ENCODE data around the gene CUX1.

CUX1 gene

GRCh38 chr7:101890749-101891523 is 73.5 kb downstream of the CUX1 start:
- TF ChIP-seq REST (IDR thresholded peaks at IDR 0.05; ENCODE audit: insufficient replicate concordance, low read depth), result no peak
- no peak for TF ChIP-seq CTCF (IDR thresholded peaks at IDR 0.05; ENCODE audit: insufficient read depth, low read length)
- no peak for TF ChIP-seq GABPA (IDR thresholded peaks at IDR 0.05; ENCODE audit: low read depth)
- TF ChIP-seq SPI1 (IDR thresholded peaks at IDR 0.05; ENCODE audit: borderline replicate concordance, low read depth), result no peak
- TF ChIP-seq POLR2AphosphoS5 (IDR thresholded peaks at IDR 0.05; ENCODE audit: low read depth), result no peak
- Histone ChIP-seq H3K4me3 (replicated peaks; ENCODE audit: insufficient read depth, low read length) (no peak overlapping the region), H3K27me3 (ENCODE audit: insufficient read depth, poor library complexity, severe bottlenecking) (no peaks in the 10 kb centered on the region), H3K27ac (replicated peaks) (peak overlapping the region; percentile 59)
- DNase-seq (ENCODE audit: low read depth in 1 of 2, low spot score in 1 of 2), result no peak

GRCh38 chr7:101891936-101892640 is 74.7 kb downstream of the CUX1 start:
- TF ChIP-seq CTCF (IDR thresholded peaks at IDR 0.05; ENCODE audit: insufficient read depth, low read length), result no peak
- no peak for TF ChIP-seq POLR2AphosphoS5 (IDR thresholded peaks at IDR 0.05; ENCODE audit: low read depth)
- TF ChIP-seq GABPA (IDR thresholded peaks at IDR 0.05; ENCODE audit: low read depth), result no peak
- TF ChIP-seq REST (IDR thresholded peaks at IDR 0.05; ENCODE audit: insufficient replicate concordance, low read depth), result no peak
- no peak for TF ChIP-seq SPI1 (IDR thresholded peaks at IDR 0.05; ENCODE audit: borderline replicate concordance, low read depth)
- Histone ChIP-seq H3K27me3 (ENCODE audit: insufficient read depth, poor library complexity, severe bottlenecking) (no peaks in the 10 kb centered on the region), H3K4me3 (replicated peaks; ENCODE audit: insufficient read depth, low read length) (no peak overlapping the region), H3K27ac (replicated peaks) (peak overlapping the region; percentile 59)
- peak; percentile 37 to 70 for DNase-seq (ENCODE audit: low read depth in 1 of 2, low spot score in 1 of 2)

- Histone ChIP-seq H3K27me3 (ENCODE audit: insufficient read depth, poor library complexity, severe bottlenecking) (no peaks in the 10 kb centered on the region), H3K4me3 (replicated peaks; ENCODE audit: insufficient read depth, low read length) (no peak overlapping the region), H3K27ac (replicated peaks) (no peak overlapping the region)
- DNase-seq (ENCODE audit: low read depth in 1 of 2, low spot score in 1 of 2), result no peak
- no peak for TF ChIP-seq SPI1 (IDR thresholded peaks at IDR 0.05; ENCODE audit: borderline replicate concordance, low read depth)
- TF ChIP-seq CTCF (IDR thresholded peaks at IDR 0.05; ENCODE audit: insufficient read depth, low read length), result no peak
- TF ChIP-seq GABPA (IDR thresholded peaks at IDR 0.05; ENCODE audit: low read depth), result no peak
- no peak for TF ChIP-seq REST (IDR thresholded peaks at IDR 0.05; ENCODE audit: insufficient replicate concordance, low read depth)
- no peak for TF ChIP-seq POLR2AphosphoS5 (IDR thresholded peaks at IDR 0.05; ENCODE audit: low read depth)
Measured at GRCh38 chr7:101893341-101894082, 76.1 kb downstream of the CUX1 start.

Data from HL-60 (cell line).